GM19467 (cell line): ENCODE results near the gene RPS6KB2.
A peak's percentile ranks its signal among the peaks of the same experiment; 100 is the strongest.
"Not testable (repeated sequence)": the region's sequence is repeated elsewhere in the genome, so short reads cannot be mapped to it uniquely, and the experiment has no call there.

Source experiments
- ATAC-seq: cut with Tn5 transposase; IDR thresholded peaks from one replicate; pipeline ENCODE4 v1.9.1; 2021; ENCODE audit warnings: mild to moderate bottlenecking, moderate library complexity; ENCODE audit not compliant: unreplicated experiment

RPS6KB2 gene

DNA sequence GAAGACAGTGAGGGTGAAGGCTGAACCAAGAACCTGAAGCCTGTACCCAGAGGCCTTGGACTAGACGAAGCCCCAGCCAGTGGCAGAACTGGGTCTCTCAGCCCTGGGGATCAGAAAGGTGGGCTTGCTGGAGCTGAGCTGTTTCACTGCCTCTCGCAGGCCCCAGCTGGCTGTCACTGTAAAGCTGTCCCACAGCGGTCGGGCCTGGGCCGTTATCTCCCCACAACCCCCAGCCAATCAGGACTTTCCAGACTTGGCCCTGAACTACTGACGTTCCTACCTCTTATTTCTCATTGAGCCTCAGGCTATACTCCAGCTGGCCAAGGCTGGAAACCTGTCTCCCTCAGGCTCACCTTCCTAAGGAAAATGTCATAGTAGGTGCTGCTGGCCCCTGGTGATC lies 30.8 kb upstream of the RPS6KB2 start:
- no peak for ATAC-seq

DNA sequence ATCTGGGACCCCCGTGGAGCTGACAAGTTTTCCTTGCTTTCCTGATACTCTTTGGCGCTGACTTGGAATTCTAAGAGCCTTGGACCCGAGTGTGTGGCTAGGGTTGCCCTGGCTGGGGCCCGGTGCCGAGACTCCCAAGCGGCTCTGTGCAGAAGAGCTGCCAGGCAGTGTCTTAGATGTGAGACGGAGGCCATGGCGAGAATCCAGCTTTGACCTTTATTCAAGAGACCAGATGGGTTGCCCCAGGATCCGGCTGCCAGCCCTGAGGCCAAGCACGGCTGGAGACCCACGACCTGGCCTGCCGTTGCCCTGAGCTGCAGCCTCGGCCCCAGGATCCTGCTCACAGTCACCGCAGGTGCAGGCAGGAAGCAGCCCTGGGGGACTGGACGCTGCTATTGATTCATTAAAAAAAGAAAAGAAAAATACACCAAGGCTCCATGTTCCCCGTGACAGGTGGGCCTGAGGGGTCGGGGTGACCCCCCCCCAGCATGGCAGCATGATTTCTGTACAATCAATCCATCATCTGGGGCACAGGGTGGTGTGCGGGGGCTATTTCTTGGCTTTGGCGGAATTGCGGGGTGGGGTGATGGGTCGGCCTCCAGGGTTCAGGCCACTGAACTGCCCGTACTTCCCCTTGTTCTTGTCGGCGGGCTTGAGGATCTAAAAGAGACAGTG lies 30.2 kb upstream of the RPS6KB2 start:
- ATAC-seq = no peak

- ATAC-seq = no peak
These were observed 29.4 kb upstream of the RPS6KB2 start for GRCh38 chr11:67398661-67399563.

GRCh38 chr11:67400251-67400941 lies 27.9 kb upstream of the RPS6KB2 start:
- ATAC-seq = no peak

- ATAC-seq = peak; percentile 10
These were observed 27.3 kb upstream of the RPS6KB2 start for GRCh38 chr11:67400942-67401494.

DNA sequence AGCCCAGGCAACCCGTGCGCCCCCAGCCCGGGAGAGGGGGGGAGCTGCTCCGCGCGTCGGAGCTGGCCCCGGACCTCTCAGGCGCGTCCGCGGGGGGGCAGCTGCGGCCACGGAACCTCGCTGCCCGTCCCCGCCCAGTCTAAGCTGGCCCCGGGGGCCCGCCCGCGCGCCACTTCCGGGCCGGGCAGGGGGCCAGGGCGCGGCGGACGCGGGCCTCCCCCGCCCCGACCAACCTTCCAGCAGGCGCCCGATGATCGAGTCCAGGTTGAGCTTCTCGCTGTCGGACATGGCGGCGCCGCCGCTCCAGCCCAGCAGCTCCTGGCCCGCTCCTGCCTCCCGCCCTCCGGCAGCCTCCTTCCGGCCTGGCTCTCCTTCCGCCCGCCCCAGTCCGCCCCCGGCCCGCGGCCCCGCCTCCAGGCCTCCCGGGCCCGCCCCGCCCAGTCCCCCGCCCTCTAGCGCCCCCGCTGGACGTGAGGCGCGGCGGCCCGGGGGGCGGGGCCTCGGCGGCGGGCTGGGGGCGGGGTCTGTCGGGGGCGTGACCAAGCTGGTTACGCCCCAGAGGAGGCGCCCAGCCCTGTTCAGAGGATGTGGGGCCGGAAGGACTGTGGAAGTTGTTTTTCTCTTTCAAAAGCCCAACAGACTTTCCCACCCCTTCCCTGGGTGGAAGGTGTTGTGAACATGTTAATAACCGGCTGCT lies 26.7 kb upstream of the RPS6KB2 start, which contains the start of gene PPP1CA:
Gene PPP1CA (minus strand): TSS at position 364 of the 697 bp plus-strand sequence. CDS start 76 bp downstream, at position 288.
- peak; percentile 54 for ATAC-seq

DNA sequence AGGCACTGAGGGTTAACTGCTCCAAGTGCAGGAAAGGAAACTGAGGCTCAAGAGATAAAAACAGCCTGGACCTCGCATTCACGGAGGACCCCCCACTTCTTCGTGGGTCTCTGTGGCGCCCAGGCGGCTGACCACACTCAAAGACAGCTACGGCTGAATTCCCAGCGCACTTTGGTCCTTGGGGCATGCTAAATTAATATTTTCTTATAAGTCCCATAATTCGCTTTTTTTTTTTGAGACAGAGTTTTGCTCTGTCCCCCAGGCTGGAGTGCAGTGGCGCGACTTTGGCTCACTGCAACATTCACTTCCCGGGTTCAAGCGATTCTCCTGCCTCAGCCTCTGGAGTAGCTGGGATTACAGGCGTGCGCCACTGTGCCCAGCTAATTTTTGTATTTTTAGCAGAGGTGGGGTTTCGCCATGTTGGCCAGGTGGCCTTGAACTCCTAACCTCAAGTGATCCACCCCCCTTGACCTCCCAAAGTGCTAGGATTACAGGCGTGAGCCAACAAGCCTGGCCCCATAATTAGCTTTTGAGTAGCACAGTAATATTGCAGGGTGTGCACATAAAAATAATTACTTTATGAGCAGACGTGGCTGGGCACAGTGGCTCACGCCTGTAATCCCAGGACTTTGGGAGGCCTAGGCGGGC lies 26.0 kb upstream of the RPS6KB2 start:
- ATAC-seq = not testable (repeated sequence)

DNA sequence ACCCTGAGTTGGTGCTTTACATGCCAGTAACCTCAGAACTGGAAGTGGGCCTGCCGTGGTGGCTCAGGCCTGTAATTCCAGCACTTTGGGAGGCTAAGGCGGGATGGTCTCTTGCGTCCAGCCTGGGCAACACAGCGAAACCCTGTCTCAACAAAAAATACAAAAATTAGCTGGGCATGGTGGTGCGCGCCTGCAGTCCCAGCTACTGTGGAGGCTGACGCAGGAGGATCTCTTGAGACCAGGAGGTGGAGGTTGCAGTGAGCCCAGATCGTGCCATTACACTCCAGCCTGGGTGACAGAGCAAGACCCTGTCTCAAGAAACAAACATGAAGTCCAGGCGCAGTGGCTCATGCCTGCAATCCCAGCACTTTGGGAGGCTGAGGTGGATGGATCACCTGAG lies 25.2 kb upstream of the RPS6KB2 start:
- ATAC-seq = not testable (repeated sequence)

DNA sequence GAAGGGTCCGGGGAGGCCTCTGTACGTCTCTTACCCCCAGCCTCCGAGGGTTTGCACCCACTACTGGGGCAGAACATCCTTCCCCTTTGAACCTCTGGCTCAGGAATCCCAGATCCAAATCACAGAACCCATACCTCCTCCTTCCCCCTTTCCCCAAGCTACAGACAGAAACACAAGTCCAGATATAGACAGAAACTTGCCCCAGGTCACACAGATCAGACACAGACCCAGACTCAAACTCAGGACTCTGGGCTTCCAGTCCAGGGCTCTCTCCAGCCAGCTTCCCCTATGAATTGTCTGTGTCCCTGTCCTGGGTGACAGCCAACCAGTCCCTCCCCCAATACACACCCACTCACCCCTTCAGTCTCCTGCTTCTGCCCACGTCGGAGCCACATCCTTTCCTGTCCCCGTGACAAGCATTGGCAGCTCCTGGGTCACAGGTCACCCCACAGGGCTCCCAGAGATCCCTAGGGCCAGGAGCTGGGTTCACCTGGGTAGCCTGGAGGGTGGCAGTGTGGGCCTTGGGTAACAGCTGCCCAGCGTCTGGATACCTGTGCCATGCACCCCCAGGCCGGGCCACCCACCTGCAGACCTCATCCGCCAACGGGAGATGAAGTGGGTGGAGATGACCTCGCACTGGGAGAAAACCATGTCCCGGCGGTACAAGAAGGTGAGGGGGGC lies 23.6 kb upstream of the RPS6KB2 start:
- no peak for ATAC-seq

DNA sequence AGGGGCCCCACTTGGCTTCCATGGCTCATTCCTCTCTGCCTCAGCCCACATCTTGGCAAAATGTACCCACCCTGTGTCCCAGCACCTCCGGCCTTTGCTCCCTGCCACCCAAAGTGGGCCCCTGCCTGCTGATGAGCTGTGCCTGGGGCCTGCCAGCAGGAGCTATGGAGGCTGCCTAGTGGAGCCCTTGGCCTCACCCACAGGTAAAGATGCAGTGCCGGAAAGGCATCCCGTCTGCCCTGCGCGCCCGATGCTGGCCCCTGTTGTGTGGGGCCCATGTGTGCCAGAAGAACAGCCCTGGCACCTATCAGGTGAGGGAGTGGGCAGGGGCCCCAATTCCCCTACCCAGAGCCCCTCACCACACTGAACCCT lies 23.1 kb upstream of the RPS6KB2 start:
- no peak for ATAC-seq

DNA sequence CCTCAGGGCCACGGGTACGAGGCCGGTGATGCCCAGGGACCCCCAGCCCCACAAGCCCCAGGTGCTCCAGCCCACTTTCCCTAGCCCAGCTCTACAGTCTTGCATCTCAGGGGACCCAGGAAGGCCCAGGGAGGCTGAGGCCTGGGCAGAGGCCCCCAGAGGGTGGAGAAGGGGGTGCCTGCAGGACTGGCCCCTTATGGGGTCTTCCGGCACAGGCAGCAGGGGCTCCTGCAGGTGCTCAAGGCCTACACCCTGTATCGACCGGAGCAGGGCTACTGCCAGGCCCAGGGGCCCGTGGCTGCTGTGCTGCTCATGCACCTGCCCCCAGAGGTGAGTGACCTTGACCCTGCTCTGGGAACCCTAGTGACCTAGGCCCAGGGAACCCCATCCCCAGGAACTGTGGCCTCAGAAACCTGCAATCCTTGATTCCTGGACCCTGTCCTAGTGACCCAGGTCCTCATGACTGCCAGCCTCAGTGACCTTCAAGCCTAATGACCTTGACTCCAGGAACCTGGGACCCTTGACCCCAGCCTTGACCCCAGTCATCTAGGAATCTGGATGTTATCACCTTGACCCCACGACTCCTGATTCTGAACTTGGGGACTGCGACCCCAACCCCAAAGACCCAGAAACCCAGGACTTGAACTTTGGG lies 22.5 kb upstream of the RPS6KB2 start:
- ATAC-seq = no peak

DNA sequence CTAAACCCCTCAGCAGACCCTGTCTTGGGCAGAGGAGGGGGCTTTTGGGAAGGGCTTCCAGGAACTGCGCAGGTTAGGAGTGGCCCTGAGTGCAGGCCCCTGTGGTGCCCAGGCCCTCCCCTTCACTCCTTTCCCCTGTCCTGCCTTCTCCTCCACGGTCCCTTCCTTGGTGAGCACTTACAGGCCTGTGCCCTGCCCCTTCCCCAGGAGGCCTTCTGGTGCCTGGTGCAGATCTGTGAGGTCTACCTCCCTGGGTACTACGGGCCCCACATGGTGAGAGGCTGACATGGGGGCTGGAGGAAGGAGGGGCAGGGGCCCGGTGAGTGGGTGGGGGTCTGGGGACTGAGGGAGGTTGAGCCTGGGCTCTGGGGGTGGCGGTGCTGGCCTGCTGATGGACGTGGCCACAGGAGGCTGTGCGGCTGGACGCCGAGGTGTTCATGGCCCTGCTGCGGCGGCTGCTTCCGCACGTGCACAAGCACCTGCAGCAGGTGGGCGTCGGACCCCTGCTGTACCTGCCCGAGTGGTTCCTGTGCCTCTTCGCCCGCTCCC lies 21.8 kb upstream of the RPS6KB2 start:
- ATAC-seq = no peak

GRCh38 chr11:67406969-67407687 lies 21.2 kb upstream of the RPS6KB2 start:
- no peak for ATAC-seq

DNA sequence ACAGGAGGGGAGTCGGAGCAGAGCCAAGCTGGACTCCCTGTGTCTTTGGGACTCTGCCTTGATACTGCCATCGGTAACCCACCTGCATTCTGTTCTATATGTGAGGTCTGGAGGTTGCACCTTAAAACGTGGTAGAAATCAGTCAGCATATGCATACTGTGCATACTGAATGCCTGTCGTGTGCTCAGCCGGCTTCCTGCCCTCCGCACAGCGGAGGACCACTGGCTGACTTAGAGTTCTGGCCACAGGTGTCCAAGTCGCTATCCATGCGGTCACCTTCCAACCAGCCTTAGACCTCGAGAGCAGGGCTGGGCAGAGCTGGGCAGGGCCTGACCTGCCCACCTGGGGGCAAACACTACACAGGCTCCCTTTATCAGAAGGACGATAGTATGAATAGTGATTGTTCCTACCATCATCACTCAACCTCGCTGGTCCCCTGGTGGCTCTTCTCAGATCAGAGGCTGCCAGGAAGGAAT lies 20.6 kb upstream of the RPS6KB2 start:
- no peak for ATAC-seq

- no peak for ATAC-seq
These were observed 19.7 kb upstream of the RPS6KB2 start for GRCh38 chr11:67408437-67409200.

DNA sequence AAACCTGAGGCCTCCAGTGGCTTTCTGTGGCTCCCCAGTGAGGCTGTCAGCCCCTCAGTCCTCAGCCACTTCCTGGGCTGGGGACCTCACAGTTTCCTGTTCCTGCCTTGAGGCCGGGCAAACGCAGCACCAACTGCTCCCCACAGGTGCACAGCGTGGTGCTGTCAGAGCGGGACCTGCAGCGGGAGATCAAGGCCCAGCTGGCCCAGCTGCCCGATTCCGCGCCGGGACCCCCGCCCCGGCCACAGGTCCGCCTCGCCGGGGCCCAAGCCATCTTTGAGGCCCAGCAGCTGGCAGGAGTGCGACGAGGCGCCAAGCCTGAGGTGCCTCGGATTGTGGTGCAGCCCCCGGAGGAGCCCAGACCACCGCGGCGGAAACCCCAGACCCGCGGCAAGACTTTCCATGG lies 19.0 kb upstream of the RPS6KB2 start:
- no peak for ATAC-seq

DNA sequence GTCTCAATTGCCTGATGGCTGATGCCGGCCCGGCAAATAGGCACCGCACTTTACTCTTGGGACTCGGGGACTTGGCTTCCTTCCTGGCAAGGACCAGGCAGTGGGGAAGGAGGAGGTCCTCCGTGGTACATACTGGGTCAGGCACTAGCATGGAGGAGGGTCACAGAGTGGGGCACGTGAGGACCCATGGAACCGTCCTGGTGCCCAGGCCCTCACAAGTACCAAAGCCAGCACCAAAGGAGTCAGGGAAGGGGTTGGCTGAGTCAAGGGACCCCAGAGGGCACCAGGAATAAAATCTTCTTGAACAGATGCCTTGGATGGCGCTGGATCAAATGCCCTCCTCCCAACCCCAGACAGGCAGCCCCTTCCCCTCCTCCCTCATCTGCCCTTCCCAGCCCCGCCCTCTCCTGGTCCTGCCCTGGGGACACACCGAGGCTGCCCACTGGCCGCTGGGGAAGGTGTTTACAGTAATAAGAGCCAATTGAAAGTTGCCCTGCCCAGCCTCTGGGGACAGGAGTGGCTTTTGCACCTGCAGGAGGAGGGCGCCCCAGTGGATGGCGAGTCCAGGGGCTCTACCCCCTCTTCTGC lies 18.4 kb upstream of the RPS6KB2 start:
- ATAC-seq = no peak
